ENCODE measurements around the gene POU5F1. TPM values are rescaled to one million over a fixed set of nuclear protein-coding genes. Genes with fewer than 3 reads are reported as not detected.

The POU5F1 gene
- total and polyA plus RNA-seq, 2 of the 4 experiments (the other 2 are of a cell fraction), result not detected

DNA sequence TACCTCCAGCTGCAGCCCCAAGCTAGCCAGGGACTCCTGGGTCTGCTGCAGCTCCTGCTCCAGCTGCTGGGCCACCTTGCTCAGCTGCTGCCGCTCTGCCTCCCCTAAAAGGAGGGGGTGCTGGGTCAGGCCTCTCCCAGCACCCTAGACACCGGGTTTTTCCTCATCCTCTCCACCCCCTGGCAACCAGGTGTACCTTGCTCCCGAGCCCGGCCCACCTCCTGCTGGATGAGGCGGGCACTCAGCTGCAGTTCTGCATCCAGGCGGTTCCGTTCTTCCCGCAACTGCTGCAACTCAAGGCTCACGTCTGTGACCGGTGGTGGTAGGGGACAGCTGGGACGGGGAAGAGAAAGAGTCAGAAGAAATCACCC is 25.5 kb downstream of the POU5F1 start:
- no peak overlapping the region for H4K8ac ChIP-seq (ENCODE audit: low read depth in 2 of 2, low read length in 2 of 2)
- intact Hi-C loops (cut with micrococcal nuclease), result no loop called here
- TF ChIP-seq RFX5 (IDR thresholded peaks at IDR 0.05; ENCODE audit: low read depth, low read length), result no peak
- no peak for TF ChIP-seq NFE2L2 (IDR thresholded peaks at IDR 0.05; ENCODE audit: low read depth, low read length)
- TF ChIP-seq RCOR1 (IDR thresholded peaks at IDR 0.05; ENCODE audit: insufficient replicate concordance, low read length), result no peak
- TF ChIP-seq MAZ (IDR thresholded peaks at IDR 0.05; ENCODE audit: borderline replicate concordance, low read depth, low read length), result no peak
- TF ChIP-seq CTCF (conservative IDR thresholded peaks at IDR 0.05; ENCODE audit: low read depth, low read length), result no peak
- TF ChIP-seq, protein P1, sequence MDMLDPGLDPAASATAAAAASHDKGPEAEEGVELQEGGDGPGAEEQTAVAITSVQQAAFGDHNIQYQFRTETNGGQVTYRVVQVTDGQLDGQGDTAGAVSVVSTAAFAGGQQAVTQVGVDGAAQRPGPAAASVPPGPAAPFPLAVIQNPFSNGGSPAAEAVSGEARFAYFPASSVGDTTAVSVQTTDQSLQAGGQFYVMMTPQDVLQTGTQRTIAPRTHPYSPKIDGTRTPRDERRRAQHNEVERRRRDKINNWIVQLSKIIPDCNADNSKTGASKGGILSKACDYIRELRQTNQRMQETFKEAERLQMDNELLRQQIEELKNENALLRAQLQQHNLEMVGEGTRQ (IDR thresholded peaks at IDR 0.05; ENCODE audit: low read depth, low read length), result no peak
- TF ChIP-seq SMC3 (IDR thresholded peaks at IDR 0.05; ENCODE audit: low read depth, low read length), result no peak
- no peak for TF ChIP-seq MXI1 (IDR thresholded peaks at IDR 0.05; ENCODE audit: borderline replicate concordance, low read depth, low read length)
- TF ChIP-seq RAD21 (IDR thresholded peaks at IDR 0.05; ENCODE audit: low read length), result no peak
- TF ChIP-seq FOS (IDR thresholded peaks at IDR 0.05; ENCODE audit: low read depth, low read length), result no peak
- TF ChIP-seq, protein P2, sequence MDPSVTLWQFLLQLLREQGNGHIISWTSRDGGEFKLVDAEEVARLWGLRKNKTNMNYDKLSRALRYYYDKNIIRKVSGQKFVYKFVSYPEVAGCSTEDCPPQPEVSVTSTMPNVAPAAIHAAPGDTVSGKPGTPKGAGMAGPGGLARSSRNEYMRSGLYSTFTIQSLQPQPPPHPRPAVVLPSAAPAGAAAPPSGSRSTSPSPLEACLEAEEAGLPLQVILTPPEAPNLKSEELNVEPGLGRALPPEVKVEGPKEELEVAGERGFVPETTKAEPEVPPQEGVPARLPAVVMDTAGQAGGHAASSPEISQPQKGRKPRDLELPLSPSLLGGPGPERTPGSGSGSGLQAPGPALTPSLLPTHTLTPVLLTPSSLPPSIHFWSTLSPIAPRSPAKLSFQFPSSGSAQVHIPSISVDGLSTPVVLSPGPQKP (IDR thresholded peaks at IDR 0.05; ENCODE audit: borderline replicate concordance, low read depth, low read length), result no peak
- no peak for TF ChIP-seq POLR2A (IDR thresholded peaks at IDR 0.05; ENCODE audit: low read depth, low read length)
- TF ChIP-seq MAFK (IDR thresholded peaks at IDR 0.05; ENCODE audit: low read depth, low read length), result no peak
- TF ChIP-seq CEBPB (IDR thresholded peaks at IDR 0.05; ENCODE audit: low read depth, low read length), result no peak
- TF ChIP-seq BHLHE40 (IDR thresholded peaks at IDR 0.05; ENCODE audit: low read depth, low read length), result no peak
- peaks cover 8% of the 10 kb centered on the region for H3K4me1 ChIP-seq (ENCODE audit: control insufficient read depth, insufficient read depth, low read length)
- H3K4me2 ChIP-seq (ENCODE audit: low read depth, low read length), result no peak overlapping the region
- H4K20me1 ChIP-seq (ENCODE audit: insufficient read depth, low read length), result no peaks in the 10 kb centered on the region
- in situ Hi-C loops (cut with MboI; ENCODE audit: low sequenced_read_pairs), result no loop called here
- H2BK15ac ChIP-seq (ENCODE audit: low read depth, low read length), result no peak overlapping the region
- no peak overlapping the region for H3K27ac ChIP-seq (ENCODE audit: insufficient read depth, low read length)
- no peak overlapping the region for H2BK5ac ChIP-seq (ENCODE audit: low read depth, low read length, poor library complexity, severe bottlenecking)
- no peaks in the 10 kb centered on the region for H3K79me1 ChIP-seq (ENCODE audit: low read depth in 1 of 2, low read length in 2 of 2)
- ATAC-seq (ENCODE audit: low read depth), result no peak
- WGBS, 2 experiments (ENCODE audit: extremely low coverage in 2 of 2, insufficient read length in 1 of 2), result 80% methylated on average over 1 of the region's 11 CpGs; no CpG with 5 or more reads in 1 of the 2 experiments
- H3K27me3 ChIP-seq (ENCODE audit: control insufficient read depth, insufficient read depth, low read length), result no peaks in the 10 kb centered on the region
- H3K9me1 ChIP-seq (ENCODE audit: insufficient read depth, low read length), result peaks cover 8% of the 10 kb centered on the region
- H3K14ac ChIP-seq (replicated peaks; ENCODE audit: low read depth, low read length), result no peak overlapping the region
- no peaks in the 10 kb centered on the region for H3K9me3 ChIP-seq (ENCODE audit: control insufficient read depth, insufficient read depth, low read length)
- no peak overlapping the region for H3K18ac ChIP-seq (ENCODE audit: low read depth, low read length)
- H2BK120ac ChIP-seq (ENCODE audit: low read depth, low read length), result no peak overlapping the region
- no peak for DNase-seq
- H4K91ac ChIP-seq (ENCODE audit: insufficient read depth, low read depth, low read length), result no peak overlapping the region
- H2AK5ac ChIP-seq (ENCODE audit: low read depth, low read length), result no peak overlapping the region
- H2BK20ac ChIP-seq (ENCODE audit: low read depth, low read length), result no peak overlapping the region
- H2AFZ ChIP-seq (replicated peaks; ENCODE audit: low read length, poor library complexity), result no peak overlapping the region
- H4K5ac ChIP-seq (ENCODE audit: low read depth, low read length), result no peak overlapping the region
- H3K4ac ChIP-seq (ENCODE audit: low read depth, low read length), result no peak overlapping the region
- ChIA-PET POLR2A (ENCODE audit: unreplicated experiment) (no interaction called here), CTCF (interaction anchor here (0.6 kb wide), 1 partner anchor 27 kb away, joined by 5 read pairs; no protein-coding TSS in a partner anchor)
- dilution Hi-C loops (cut with HindIII; ENCODE audit: low sequenced_read_pairs, unreplicated experiment), result no loop called here
- H3K56ac ChIP-seq (ENCODE audit: extremely low read depth, insufficient read depth, low read length), result no peak overlapping the region
- H3K9ac ChIP-seq (ENCODE audit: low read depth, low read length), result no peak overlapping the region
- no TSS peak for BruUV-seq (replicated peaks)
- H3K36me3 ChIP-seq (ENCODE audit: control insufficient read depth, insufficient read depth, low read length), result peaks cover 24% of the 10 kb centered on the region
- H2AK9ac ChIP-seq (replicated peaks; ENCODE audit: low read depth, low read length, poor library complexity), result no peak overlapping the region
- H3K23ac ChIP-seq (ENCODE audit: low read depth, low read length), result no peak overlapping the region
- H3K4me3 ChIP-seq (ENCODE audit: insufficient read depth, low read depth, low read length), result no peak overlapping the region
